Activated CD8-positive, alpha-beta memory T cell treated with anti-CD3 and anti-CD28 coated beads for 4 hours (primary cell): ENCODE measurements around the gene CHMP4B.

Source experiments
- DNase-seq, 2 donors: peaks; one replicate each; pipeline ENCODE4 v3.0.0-alpha.2; 2020; ENCODE audit warnings: low read depth in 2 of 2

CHMP4B gene

DNA sequence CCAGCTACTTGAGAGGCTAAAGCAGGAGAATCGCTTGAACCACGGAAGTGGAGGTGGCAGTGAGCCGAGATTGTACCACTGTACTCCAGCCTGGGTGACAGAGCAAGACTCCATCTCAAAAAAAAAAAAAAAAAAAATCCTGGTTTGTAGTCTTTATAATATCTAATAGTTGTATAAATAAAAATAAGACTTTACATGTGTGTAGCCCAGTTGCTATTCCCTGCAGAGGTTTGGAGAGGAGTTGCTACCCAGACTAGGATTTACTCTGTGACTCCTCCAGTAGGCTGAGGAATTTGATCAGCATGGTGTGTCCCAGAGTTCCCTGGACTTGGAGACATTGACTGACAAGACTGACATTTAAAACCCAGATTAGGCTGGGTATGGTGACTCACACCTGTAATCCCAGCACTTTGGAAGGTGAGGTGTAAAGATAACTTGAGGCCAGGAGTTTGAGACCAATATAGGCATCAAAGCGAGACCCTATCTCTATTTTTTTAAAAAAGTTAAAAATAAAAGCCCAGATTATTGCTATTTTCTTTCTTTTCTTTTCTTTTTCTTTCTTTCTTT lies 10.2 kb downstream of the CHMP4B start:
- no peak for DNase-seq

DNA sequence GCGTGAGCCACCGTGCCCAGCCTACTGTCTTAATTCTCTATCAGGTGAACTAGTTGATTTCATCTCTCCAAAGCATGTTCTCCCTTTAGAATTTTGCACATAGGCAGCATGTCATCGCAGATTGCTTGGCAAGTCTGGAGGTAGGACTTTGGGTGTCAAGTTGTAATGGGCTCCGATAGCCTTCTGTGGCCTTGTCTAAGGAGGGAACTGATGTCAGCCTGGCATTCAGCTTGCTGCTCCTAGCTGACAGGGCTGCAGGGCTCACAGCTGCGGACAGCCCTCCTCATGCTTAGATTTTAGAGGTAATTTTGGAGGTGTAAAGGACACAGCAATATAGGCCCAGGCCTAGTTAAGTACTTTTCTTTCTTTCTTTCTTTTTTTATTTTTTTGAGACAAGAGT lies 11.3 kb downstream of the CHMP4B start:
- DNase-seq: no peak

DNA sequence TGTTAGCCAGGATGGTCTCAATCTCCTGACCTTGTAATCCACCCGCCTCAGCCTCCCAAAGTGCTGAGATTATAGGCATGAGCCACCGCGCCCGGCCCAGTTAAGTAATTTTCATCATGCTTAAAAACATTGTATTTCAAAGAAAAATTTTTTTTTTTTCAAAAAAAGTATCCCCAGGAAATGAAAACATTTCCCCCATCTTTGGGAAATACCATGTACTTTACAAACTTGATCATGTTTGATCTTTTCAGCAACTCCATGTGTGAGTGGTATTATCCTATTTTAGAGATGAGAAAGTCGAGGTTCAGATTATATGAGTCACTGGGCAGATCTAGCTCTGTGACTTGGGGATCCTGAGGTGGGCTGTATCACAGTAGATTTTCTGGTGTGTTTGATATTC lies 11.8 kb downstream of the CHMP4B start:
- no peak for DNase-seq

DNA sequence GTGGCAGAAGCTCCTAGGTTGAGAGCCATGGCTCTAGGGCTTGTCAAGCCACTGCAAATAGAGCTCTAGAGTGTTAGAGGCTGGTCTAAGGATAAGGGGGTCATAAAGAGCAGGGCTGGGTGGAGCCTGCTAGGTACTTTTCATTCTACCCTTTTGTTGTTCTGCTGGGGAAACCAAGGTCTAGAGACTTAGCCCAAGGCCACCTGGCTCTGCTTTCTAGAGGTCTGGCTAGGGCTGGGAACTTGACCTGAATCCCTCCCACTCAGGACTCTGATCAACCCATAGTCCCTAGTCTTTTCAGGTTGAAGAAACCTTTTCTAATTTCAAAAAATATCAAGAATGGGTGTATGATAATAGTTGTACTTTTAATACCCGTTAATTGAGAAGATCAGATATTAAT lies 13.7 kb downstream of the CHMP4B start:
- DNase-seq: no peak

DNA sequence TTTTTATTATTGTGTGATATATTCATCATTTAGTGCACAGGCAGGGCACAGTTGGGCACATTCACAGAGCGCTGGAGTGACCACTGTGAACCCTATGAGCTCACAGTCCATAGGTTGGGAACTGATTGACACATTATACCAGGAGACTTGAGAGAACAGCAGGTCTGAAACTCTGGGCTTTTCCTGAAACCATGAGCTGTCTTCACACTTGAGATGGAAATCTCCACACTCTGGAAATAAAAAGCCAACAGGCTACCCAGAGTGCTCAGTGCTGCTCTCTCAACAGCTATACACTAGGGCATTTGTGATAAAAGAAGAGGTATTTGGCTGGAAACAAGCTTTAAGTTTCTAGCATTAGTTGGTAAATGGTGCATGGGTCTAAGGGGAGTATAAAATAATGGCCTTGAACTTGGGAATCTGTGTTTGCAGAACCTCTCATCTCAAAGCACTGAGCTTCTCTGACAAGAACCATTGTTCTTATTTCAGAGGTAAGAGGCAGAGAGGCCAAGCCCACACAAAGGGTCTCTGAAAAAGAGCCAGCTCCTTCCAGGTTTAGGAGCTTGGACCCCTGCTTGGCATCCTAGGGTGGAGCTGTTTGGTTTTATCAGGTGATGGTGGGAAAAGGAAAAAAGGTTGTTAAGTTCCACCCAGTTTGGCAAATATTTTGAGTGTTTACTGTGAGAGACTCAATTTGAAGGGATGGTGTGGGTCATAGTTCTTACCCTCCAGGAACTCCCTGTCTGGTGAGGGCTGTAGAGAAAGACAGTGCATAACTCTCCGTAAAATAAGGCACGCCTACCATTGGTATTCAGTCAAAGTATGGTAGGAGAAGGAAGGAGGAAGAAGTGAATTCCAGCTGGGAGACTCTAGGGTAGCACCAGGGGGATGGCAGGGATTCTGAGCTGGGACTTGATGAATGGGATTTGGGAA lies 14.5 kb downstream of the CHMP4B start:
- no peak for DNase-seq

DNA sequence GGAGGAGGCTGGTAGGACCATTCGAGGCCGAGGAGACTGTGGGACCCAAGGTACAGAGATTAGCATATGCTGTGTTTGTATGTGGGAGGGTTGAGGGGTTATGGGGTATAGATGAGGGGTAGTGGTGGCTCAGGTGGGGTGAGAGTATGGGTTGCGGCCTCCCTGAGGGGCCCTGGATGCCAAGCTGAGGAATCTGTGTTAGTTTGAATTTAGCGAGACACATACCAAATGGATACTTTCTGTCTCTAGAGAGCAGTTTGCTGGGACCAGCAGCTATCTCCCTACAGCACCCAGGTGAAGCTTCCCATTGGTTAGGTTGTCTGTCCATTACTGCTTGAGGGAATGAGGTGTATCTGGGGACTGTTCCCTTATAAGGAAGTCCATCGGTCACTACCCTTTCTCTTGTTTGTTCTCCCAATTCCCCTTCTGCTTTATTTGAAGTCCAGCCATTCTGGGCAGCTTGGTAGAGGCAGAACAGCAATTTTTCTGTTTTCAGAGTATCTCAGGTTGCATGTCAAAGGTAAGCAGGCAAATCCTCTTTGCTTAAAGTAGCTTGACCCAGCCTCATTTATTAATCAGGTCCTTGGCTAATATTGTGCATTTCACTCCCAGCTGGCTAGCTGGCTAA lies 15.2 kb downstream of the CHMP4B start:
- DNase-seq: no peak

DNA sequence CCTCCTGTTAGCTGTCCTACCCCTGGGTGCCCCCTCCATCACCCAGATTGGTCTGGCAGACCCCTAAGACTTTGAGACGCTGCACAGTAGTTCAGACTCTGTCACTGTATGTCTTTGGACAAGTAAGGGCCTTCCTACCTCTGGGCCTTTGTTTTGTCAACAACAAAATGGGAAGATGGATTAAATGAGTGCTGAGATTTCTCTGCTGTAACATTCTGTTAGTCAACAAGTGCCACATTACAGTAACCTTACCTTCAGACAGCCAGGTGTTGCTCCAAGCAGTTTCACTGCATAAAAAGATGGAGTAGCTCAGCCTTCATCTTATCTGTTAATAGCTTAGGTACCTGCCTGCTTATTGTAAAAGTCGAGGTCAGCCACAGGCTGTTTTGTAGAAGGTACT lies 16.0 kb downstream of the CHMP4B start:
- DNase-seq: no peak

DNA sequence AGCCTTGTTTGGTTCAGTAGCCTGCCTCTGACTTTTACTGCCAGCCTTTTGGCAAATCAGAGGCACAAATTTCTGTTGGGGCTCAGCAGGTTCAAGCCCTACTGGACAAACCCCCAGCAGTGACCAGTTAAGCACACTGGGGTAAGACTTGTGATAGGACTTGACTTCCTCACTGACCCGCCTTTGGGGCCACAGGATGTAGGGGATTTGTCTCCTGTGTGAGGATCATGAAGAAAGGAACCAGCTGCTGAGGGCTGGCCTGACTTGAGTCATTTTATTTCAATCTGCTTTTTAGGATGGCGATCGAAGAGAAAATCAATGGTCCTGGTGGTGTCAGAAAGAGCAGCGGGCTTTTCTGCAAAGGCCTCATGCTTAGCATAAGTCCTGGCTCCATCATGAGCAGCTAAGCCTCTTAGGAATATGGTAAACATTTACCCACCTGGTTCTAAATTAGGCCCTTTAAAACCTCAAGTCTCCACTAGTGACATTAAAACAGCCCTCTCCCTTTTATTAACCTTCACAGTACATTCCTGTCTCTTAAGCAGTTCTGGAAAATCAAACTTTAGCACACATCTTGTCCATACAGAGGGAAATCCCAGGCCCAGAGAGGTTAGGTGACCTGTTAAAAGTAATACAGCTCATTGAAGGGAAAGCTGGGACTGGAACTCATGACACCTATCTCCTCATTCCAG lies 16.6 kb downstream of the CHMP4B start:
- DNase-seq: no peak

DNA sequence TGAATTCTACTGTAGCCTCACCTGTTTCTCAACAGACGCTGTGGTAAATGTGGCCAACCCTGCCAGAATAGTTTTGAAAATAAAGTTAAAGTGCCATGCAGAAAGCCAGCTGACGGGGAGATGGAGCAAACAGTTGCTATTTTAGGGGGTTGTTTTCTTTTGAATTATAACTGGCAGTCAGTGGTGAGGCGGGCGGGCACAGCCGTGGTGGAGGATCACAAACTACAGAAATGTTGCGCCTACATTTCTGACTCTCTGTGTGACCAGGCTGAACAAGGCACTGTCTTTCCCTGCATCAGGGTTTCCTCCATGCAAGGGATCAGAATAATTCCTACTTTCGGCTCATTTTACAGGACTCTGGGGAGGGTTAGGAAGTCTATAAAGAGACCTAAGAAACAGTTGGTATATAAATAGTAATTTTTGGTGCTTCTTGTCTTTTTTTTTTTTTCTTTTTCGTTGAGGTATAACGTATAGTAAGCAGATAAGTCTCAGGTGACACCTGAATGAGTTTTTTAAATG lies 17.2 kb downstream of the CHMP4B start:
- no peak for DNase-seq

DNA sequence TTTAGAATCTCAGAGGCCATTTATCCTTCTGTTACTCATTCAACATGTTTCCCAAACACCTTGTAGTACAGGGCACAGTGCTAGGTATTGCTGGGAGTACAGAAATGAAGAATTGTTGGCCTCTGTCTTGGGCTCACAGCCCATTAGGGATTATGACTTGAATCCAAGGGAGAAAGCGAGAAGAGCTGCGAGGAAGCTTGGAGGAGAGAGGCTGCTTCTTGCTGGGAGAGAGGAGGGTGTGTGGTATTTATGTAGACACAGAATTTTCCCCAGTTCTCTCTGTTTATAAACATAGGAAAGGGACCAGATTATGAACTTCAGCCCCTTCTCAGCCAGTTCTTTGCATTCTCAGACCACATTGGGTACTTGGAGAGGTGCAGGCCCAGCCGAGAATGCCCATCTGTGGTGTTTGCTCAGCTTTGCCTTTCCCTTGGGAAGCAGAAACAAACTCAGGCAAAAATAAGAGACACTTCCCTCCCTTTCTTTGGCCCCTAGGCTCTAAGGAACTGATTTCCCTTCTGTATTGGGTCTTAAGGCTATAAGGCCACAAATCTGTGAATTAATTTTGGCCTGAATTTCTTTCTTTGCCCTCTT lies 17.9 kb downstream of the CHMP4B start:
- no peak for DNase-seq

DNA sequence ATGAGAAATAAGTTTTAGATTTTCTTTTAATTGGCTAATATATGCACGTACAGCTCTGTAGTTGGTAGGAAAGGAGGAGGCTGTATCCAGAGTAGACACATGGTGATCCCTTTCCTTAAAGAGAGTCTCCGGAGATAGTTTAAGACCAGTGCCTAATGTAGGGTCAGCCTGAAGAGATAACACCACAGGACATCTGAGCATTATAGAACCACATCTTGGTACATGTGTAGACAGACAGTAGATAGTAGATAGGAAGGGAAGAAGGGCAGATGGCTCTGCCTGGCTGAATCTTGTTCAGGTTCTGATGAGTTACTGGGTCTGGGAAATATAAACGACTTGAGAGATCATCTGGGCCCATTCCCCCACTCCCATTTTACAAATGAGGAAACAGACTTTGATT lies 18.5 kb downstream of the CHMP4B start:
- no peak for DNase-seq

DNA sequence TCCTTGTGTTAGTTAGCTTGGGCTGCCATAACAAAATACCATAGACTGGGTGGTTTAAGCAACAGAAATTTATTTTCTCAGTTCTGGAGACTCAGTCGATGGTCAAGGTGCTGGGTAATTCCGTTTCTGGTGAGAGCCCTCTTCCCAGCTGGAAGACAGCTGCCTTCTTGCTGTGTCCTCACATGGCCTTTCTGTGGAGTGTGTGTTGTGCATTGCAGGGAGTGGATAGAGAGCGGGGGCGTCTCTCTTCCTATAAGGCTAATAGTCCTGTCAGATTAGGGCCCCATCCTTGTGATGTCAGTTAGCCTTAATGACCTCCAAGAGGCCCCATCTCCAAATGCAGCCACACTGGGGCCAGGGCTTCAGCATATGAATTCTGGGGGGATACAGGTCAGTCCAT lies 19.2 kb downstream of the CHMP4B start:
- no peak for DNase-seq

DNA sequence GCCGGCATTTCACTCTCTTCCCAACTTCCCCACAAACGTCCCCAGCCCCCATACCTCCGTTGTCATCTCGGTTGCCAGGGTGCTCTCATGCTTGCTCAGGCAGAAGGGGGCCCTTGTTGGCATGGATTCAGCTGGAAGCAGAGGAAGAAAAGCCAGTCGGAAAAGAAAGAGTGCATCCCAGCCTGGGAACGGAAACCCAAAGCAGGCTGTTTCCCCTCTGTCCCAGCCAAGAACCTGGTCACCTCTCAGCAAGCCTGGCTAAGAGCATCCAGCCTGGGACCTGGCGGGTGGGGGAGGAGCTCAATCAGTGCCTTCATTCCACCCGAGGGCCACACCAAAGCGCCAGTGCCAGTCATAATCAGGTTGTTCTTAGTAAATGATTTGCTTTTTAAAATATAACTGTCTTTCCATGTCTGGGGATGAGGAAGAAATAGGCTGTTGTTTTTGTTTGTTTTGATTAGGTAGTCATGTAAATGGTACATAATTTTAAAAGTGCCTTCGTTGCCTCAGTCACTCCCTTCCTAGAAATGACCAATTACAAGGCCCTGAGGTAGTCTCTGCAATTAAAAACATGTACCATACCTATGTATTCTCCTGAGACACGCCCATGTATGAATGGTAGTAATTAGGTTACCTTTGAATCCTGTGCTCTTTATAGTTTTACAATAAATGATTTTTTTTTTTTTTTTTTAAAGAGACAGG lies 21.1 kb downstream of the CHMP4B start:
- DNase-seq: no peak

DNA sequence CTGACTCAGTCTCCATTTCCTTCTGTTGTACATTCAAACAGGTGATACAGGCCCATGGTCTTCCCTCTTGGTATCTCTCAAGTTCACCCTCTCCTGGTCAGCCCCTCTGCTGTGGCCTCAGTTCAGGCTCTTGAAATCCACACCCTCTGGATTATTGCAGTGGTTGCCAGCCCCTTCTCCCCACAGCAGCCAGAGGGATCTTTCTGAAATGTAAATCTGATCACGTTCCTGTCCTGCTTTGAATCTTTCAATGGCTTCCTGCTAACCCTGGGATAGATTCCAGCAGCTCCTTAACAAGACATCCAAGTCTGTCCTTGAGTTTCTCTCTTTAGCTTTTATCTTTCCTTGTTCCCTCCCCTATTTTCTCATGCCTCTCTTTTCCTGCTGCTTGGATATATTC lies 22.2 kb downstream of the CHMP4B start:
- no peak for DNase-seq

DNA sequence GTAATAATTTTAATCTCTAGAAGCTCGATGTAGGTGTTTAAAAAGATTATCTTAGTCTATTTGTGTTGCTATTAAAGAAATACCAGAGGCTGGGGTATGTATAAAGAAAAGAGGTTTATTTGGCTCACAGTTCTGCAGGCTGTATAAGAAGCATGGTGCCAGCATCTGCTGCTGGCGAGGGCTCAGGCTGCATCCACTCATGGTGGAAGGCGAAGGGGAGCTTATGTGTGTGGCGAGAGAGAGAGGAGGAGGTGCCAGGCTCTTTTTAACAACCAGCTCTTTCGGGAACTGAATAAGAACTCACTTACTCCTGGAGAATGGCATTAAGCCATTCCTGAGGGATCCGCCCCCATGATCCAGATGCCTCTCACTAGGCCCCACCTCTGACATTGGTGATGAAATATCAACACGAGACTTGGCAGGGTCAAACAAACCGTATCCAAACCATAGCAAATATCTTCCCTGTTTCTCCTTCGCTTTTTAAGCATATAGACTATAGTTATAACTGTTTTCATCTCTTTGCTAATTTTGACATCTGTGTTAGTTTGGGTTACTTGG lies 24.5 kb downstream of the CHMP4B start:
- no peak for DNase-seq

DNA sequence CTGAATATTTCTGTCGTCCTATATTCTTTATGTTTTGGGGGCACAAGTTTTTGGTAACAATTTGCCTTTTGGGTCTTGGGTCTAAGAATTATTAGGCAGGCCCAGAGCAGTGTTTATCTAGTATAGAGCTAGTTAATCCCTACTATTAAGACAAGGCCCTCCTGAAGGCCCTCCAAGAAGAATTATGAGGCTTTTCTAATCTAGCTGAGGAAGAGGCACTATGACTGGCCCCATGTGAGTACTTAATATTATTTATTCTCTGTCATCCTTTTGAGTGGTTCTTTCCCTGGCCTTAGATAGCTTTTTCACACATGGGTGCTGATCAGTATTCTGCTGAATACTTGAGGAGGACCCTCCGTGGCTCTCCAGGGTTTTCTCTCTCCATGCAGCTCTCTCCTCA lies 25.1 kb downstream of the CHMP4B start:
- no peak for DNase-seq

DNA sequence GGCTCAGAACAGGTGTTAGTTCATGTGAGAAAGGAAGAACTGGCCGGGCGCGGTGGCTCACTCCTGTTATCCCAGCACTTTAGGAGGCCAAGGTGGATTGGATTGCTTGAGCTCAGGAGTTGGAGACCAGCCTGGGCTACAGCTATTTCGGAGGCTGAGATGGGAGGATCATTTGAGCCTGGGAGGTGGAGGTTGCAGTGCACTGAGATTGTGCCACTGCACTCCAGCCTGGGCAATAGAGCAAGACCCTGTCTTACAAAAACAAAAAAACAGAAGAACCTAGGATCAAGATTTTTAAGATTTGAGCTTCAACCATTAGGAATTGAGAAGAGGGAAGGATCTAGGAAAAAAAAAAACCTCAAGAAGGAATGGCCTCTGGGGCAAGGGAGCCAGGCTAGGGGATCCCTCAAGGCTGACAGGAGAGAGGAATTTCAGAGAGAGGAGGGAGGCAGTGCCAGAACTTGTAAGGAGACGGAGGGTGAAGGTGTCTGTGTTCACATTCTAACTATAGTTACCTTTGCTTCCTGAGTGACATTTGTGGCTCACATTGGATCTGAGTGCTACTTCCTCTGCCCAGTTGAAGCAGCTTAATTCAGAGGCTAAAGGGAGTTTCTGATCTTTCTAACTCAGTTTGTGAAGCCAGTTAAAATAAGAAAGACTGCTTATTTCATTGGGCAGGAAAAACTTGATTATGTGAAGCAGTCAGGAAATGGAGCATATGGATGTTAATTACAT lies 26.1 kb downstream of the CHMP4B start:
- DNase-seq: no peak

DNA sequence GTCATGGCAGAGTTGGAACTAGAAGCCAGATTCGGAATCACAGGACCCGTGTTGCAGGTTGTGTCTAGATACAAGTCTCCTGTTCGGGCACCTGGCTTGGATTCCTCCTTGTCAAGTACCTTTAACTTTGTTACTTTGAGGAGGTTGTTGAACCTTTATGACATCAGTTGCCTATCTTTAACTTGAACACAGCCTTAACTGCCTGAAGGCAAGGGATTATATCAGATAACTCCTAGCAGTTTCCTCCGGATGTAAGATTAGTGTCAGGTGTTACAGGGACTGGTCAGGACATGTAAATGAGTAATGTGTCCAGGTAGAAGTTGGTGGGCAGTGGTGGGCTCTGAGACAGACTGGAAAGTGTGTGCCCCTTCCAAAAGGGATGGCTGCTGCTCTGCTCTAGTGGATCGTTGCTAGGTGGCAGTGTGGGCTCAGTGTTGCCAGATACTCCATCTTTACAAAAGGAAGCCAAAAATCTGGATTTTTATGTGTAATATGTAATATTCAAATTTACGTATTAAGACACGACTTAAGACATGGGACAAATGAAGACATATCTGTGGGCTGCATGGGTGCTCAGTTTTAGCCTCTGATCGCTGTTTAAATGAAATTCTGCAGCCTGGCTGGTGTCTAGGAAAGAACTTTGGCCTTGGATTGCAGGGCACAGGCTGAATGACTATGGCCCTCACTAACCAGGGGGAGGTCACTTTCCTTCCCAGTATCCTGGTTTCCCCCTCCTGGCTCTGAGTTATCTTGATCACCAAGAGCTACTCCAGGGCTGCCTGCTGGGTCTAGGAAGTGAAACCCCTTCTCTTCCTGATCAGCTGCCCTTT lies 27.1 kb downstream of the CHMP4B start:
- no peak for DNase-seq

DNA sequence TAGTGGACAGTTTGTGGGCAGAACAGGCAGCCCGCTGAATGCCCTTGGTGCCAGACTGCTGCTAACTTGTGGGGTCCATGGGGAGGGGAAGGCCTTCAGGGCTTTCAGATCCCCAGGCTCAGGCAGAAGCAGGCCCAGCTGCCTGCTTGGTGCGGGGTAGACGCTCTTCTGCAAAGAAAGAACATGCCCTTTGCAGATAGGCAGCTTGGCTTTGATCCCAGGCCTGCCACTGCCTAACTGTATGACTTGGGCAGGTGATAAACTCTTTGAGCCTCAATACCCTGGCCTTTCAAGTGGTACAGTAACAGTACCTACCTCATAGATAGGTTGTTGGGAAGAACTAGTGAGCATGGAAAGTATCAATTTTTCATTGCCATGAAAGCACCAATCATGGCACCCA lies 28.4 kb downstream of the CHMP4B start:
- DNase-seq: no peak
